ENCODE data around the gene KLHL20. TPM values are rescaled to one million over a fixed set of nuclear protein-coding genes. Genes with fewer than 3 reads are reported as not detected.

KLHL20 gene
- total and polyA plus RNA-seq, 2 of the 13 experiments (the other 11 are each of a cell fraction or from before 2014, with no cell fraction given): 7.4 to 14.3 TPM

GRCh38 chr1:173714759-173715537 is at the start of gene KLHL20 (continued):
- TF ChIP-seq ZNF639 (CRISPR knock-in tag; conservative IDR thresholded peaks at IDR 0.05): peak; percentile 83
- no peak for TF ChIP-seq ZNF83 (CRISPR knock-in tag; IDR thresholded peaks at IDR 0.05; ENCODE audit: borderline replicate concordance)
- TF ChIP-seq ZFX (CRISPR knock-in tag; IDR thresholded peaks at IDR 0.05; ENCODE audit: low read depth): peak; percentile 92
- peak; percentile 90 for TF ChIP-seq SIN3B (IDR thresholded peaks at IDR 0.05; ENCODE audit: low read length)
- no peak for TF ChIP-seq RAD51 (IDR thresholded peaks at IDR 0.05; ENCODE audit: borderline replicate concordance)
- no peak for TF ChIP-seq PBX2 (CRISPR knock-in tag; IDR thresholded peaks at IDR 0.05)
- TF ChIP-seq ZNF605 (CRISPR knock-in tag; IDR thresholded peaks at IDR 0.05): peak; percentile 59; the same call in 1 of the 2 replicates
- TF ChIP-seq KDM5A (IDR thresholded peaks at IDR 0.05; ENCODE audit: borderline replicate concordance, low read length): peak; percentile 97
- TF ChIP-seq ETV5 (CRISPR knock-in tag; IDR thresholded peaks at IDR 0.05; ENCODE audit: borderline replicate concordance): peak; percentile 94
- TF ChIP-seq SALL2 (CRISPR knock-in tag; IDR thresholded peaks at IDR 0.05): no peak
- peak; percentile 64 for TF ChIP-seq RXRA (CRISPR knock-in tag; IDR thresholded peaks at IDR 0.05)
- TF ChIP-seq PRDM10 (CRISPR knock-in tag; IDR thresholded peaks at IDR 0.05; ENCODE audit: low read depth): peak; percentile 69; the same call in 1 of the 2 replicates
- TF ChIP-seq ARNTL (CRISPR knock-in tag; IDR thresholded peaks at IDR 0.05): 0 out of 2 replicates have a peak, but pooled peaks have one; percentile 16
- TF ChIP-seq KDM3A (CRISPR knock-in tag; IDR thresholded peaks at IDR 0.05; ENCODE audit: low read depth): peak; percentile 82; the same call in 1 of the 2 replicates
- TF ChIP-seq ZNF782 (CRISPR knock-in tag; IDR thresholded peaks at IDR 0.05; ENCODE audit: borderline replicate concordance): no peak; the same call in 1 of the 2 replicates
- TF ChIP-seq GABPA (IDR thresholded peaks at IDR 0.05; ENCODE audit: low read depth, low read length): peak; percentile 95
- TF ChIP-seq GABPA (CRISPR knock-in tag; IDR thresholded peaks at IDR 0.05; ENCODE audit: low read depth): peak; percentile 100
- TF ChIP-seq ZNF3 (CRISPR knock-in tag; IDR thresholded peaks at IDR 0.05): 0 out of 2 replicates have a peak, but pooled peaks have one; percentile 48
- no peak; the same call in 1 of the 2 replicates for TF ChIP-seq HNF4A (CRISPR knock-in tag; IDR thresholded peaks at IDR 0.05)
- 0 out of 2 replicates have a peak, but pooled peaks have one; percentile 36 for TF ChIP-seq PREB (CRISPR knock-in tag; IDR thresholded peaks at IDR 0.05)
- TF ChIP-seq BORCS8-MEF2B (CRISPR knock-in tag; IDR thresholded peaks at IDR 0.05): peak; percentile 65
- TF ChIP-seq TEAD3 (CRISPR knock-in tag; optimal IDR thresholded peaks at IDR 0.05; ENCODE audit: borderline replicate concordance): peak; percentile 71

Measured in HepG2 (cell line).